Breast epithelium (tissue), 4 donors: ENCODE data around the gene ITM2C. TPM values are rescaled to one million over a fixed set of nuclear protein-coding genes. Genes with fewer than 3 reads are reported as not detected.

ENCODE experiments used
- DNase-seq, 2 donors: peaks; one replicate each; pipeline ENCODE4 v3.0.0-alpha.2; 2019; ENCODE audit warnings: low spot score in 2 of 2
- H3K27ac ChIP-seq, 2 donors: fragments of 200-600 bp; sonication (generic) in 1 of 2; one replicate each; pipeline ENCODE4 v1.5.1; 2016 to 2019; ENCODE audit warnings: mild to moderate bottlenecking in 1 of 2
- H3K27me3 ChIP-seq, 2 donors: fragments of 200-600 bp; sonication (generic) in 1 of 2; one replicate each; pipeline versions ENCODE4 v1.5.1 to v1.6.0; 2017 to 2019; ENCODE audit warnings: control low read depth in 1 of 2, mild to moderate bottlenecking in 1 of 2
- H3K36me3 ChIP-seq: fragments of 200-600 bp; one replicate; pipeline ENCODE4 v1.5.1; 2019
- H3K4me1 ChIP-seq, 2 donors: fragments of 200-600 bp; sonication (generic); one replicate each; pipeline ENCODE4 v1.5.1; 2016 to 2019; ENCODE audit warnings: control low read depth in 1 of 2
- H3K4me3 ChIP-seq, 3 donors: fragments of 200-600 bp; sonication (generic); 1 replicate in 2 of 3; 2 replicates in 1 of 3; pipeline ENCODE4 v1.5.1; 2016 to 2019; ENCODE audit warnings: mild to moderate bottlenecking in 3 of 3, moderate library complexity in 2 of 3
- H3K9me3 ChIP-seq, 2 donors: fragments of 200-600 bp; sonication (generic) in 1 of 2; one replicate each; pipeline ENCODE4 v1.5.1; 2016 to 2019; ENCODE audit warnings: control low read depth in 1 of 2
- POLR2A ChIP-seq: fragments of 450-650 bp; IDR thresholded peaks from one replicate; pipeline ENCODE4 v1.6.1; 2016; ENCODE audit warnings: antibody characterized with exemption, mild to moderate bottlenecking, moderate library complexity
- POLR2AphosphoS5 ChIP-seq, 3 donors: sonication (generic); formaldehyde crosslinking; IDR thresholded peaks; one replicate each; pipeline ENCODE4 v1.6.1; 2017; ENCODE audit warnings: antibody characterized with exemption in 3 of 3
- intact Hi-C: fragments of 100-400 bp; cut with DNase I; formaldehyde crosslinking; loops from one replicate; pipeline ENCODE4 v1.15.1; 2023; ENCODE audit warnings: low total_unique reads
- total RNA-seq, 3 donors: library from RNA; depleted of rRNA; stranded (reverse); fragments of >200 nt; gene quantifications; one replicate each; pipeline ENCODE4 v1.1.0, GENCODE V29; 2016
- TF ChIP-seq, protein P1 (sequence below), 3 donors: fragments of 450-650 bp; IDR thresholded peaks; one replicate each; pipeline ENCODE4 v1.5.1; 2016 to 2017; ENCODE audit warnings: antibody characterized with exemption in 3 of 3, mild to moderate bottlenecking in 3 of 3, moderate library complexity in 3 of 3

Gene ITM2C
- total RNA-seq, 3 donors from 2014 or later, result 24.5 to 46.2 (median 36.3) TPM

DNA sequence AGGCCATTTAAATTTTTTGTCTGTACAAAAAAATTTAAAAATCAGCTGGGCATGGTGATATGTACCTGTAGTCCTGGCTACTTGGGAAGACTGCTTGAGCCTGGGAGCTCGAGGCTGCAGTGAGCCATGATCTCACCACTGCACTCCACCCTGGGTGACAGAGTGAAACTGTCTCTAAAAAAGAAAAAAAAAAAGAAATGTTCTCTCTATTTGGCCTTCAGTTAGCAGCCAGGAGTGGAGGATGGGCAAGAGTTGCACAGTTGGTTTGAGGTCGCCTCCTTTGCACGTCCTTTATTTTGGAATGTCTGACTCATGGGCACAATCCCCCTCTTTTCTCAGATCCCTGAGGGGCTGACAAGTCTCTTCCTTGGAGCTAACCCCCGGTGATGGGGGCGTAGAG is 26.3 kb downstream of the ITM2C start:
- TF ChIP-seq POLR2AphosphoS5 (IDR thresholded peaks at IDR 0.05) (no peak), POLR2A (no peak)
- TF ChIP-seq, protein P1, sequence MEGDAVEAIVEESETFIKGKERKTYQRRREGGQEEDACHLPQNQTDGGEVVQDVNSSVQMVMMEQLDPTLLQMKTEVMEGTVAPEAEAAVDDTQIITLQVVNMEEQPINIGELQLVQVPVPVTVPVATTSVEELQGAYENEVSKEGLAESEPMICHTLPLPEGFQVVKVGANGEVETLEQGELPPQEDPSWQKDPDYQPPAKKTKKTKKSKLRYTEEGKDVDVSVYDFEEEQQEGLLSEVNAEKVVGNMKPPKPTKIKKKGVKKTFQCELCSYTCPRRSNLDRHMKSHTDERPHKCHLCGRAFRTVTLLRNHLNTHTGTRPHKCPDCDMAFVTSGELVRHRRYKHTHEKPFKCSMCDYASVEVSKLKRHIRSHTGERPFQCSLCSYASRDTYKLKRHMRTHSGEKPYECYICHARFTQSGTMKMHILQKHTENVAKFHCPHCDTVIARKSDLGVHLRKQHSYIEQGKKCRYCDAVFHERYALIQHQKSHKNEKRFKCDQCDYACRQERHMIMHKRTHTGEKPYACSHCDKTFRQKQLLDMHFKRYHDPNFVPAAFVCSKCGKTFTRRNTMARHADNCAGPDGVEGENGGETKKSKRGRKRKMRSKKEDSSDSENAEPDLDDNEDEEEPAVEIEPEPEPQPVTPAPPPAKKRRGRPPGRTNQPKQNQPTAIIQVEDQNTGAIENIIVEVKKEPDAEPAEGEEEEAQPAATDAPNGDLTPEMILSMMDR (IDR thresholded peaks at IDR 0.05), result no peak
- H3K27ac ChIP-seq, result no peak overlapping the region
- H3K4me1 ChIP-seq, result no peaks in the 10 kb centered on the region
- no peak for DNase-seq
- peaks cover 0 to 3% of the 10 kb centered on the region in 2 donors for H3K27me3 ChIP-seq
- no peaks in the 10 kb centered on the region for H3K9me3 ChIP-seq
- no peaks in the 10 kb centered on the region for H3K36me3 ChIP-seq
- intact Hi-C loops, result no loop called here
- H3K4me3 ChIP-seq, result no peak overlapping the region

DNA sequence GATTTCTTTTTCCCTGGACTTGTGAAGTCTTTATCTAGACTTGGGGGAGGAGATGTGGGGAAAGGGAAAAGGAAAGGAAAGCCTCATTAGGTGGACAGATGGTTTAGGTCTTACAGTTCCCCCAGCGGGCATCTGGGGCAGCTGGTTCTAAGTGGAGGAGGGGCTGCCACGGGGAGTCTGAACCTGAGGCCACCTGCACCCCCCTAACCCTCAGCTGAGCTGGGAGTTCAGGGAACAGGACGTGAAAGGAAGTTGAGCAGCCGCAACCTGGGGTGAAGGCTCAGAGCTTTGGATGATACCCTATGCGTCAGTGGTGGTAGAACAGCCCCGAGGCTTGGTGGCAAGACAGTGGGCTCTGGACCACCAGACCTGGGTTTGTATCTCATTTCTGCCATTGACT is 26.8 kb downstream of the ITM2C start:
- TF ChIP-seq, protein P1 (IDR thresholded peaks at IDR 0.05), result no peak
- TF ChIP-seq POLR2A, result no peak
- TF ChIP-seq POLR2AphosphoS5 (IDR thresholded peaks at IDR 0.05), result no peak
- H3K4me3 ChIP-seq, result no peak overlapping the region
- no peak overlapping the region for H3K27ac ChIP-seq
- peaks cover 0 to 3% of the 10 kb centered on the region in 2 donors for H3K27me3 ChIP-seq
- DNase-seq, result no peak
- H3K4me1 ChIP-seq, result no peaks in the 10 kb centered on the region
- no peaks in the 10 kb centered on the region for H3K9me3 ChIP-seq
- H3K36me3 ChIP-seq, result no peaks in the 10 kb centered on the region
- intact Hi-C loops, result no loop called here

DNA sequence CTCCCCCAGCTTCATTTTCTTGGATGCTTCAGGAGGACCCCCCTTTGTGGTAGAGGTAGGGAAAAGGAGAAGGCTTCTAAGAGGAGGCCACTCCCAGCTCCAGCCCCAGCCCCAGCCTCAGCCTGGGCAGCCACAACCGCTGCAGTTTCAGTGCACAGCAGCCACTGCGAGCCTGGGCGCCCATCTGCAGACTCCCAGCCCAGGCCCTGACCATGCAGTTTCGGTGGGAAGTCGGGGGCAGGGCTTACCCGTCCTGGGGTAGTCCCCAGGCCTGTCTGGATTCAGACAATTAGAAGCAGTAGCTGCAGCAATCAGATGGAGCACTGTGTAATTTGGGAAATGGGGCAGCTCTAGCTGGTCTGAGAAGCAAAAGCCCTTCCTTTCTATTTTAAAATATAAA is 28.6 kb downstream of the ITM2C start:
- H3K9me3 ChIP-seq, result no peaks in the 10 kb centered on the region
- peak in 1 of 2 donors; percentile 22 for DNase-seq
- no peak overlapping the region for H3K27ac ChIP-seq
- intact Hi-C loops, result no loop called here
- TF ChIP-seq POLR2A (no peak), POLR2AphosphoS5 (IDR thresholded peaks at IDR 0.05) (no peak)
- TF ChIP-seq, protein P1 (IDR thresholded peaks at IDR 0.05), result no peak
- H3K4me1 ChIP-seq, result no peaks in the 10 kb centered on the region
- H3K27me3 ChIP-seq, result peaks cover 0 to 3% of the 10 kb centered on the region in 2 donors
- no peak overlapping the region for H3K4me3 ChIP-seq
- no peaks in the 10 kb centered on the region for H3K36me3 ChIP-seq

DNA sequence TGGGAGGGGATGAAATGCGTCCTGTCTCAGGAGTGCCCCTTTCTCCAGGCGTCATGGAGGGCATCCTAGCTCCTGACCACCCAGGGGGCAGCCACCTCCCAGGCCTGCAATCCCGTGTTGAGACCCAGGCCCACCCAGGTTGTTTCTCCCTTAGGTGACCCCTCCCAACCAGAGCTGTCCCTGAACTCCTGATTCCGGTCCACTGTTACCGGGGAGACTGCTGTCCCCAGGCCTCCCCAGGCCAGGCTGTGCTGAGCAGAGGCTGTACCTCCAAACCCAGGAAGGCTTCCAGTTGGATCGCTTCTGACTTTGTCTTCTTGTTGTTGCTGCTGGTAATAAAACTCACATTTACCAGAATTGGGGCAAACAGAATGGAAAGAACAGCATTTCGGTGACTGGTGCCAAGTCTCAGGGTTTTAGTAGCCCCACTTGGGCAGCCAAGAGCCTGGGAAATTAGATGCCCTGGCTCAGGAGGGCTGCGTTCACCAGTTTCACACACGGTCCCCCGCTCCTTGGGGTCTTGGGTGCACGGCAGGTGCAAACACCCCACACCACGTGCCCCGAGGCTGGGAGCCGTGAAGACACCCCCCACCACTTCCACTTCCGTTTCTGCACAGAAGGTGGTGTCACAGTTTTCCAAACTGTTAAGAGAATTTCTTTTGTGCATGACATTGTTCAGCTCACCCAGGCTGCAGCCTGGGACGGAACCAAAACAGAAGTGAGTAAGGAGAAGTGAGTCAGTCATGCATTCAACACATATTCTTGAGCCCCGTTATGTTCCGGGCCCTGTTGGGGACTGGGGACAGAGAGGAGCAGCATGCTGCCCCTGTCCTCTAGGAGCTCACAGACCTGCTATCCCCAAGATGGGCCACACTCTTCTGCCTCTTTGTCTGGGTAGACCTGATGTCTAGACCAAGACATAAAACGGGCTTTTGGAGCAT is 29.4 kb downstream of the ITM2C start:
- TF ChIP-seq, protein P1 (IDR thresholded peaks at IDR 0.05), result no peak
- TF ChIP-seq POLR2A (no peak), POLR2AphosphoS5 (IDR thresholded peaks at IDR 0.05) (no peak)
- Histone ChIP-seq H3K36me3 (no peaks in the 10 kb centered on the region), H3K27ac (no peak overlapping the region), H3K4me1 (no peaks in the 10 kb centered on the region), H3K9me3 (no peaks in the 10 kb centered on the region), H3K4me3 (no peak overlapping the region), H3K27me3 (peaks cover 0 to 3% of the 10 kb centered on the region in 2 donors)
- intact Hi-C loops, result no loop called here
- DNase-seq, result peak in 1 of 2 donors; percentile 37
